Umbilical cord (tissue), 2 donors: ENCODE measurements around the gene BCAS3. TPM values are rescaled to one million over a fixed set of nuclear protein-coding genes. Genes with fewer than 3 reads are reported as not detected.
A peak's percentile ranks its signal among the peaks of the same experiment; 100 is the strongest.
"Not testable (repeated sequence)": the region's sequence is repeated elsewhere in the genome, so short reads cannot be mapped to it uniquely, and the experiment has no call there.

Experiments used
- DNase-seq: peaks from one replicate; pipeline ENCODE4 v3.0.0-alpha.2; 2015; ENCODE audit warnings: low spot score
- total RNA-seq: library from RNA; depleted of rRNA; stranded (reverse); fragments of >200 nt; gene quantifications from one replicate; pipeline ENCODE4 v1.2.3, GENCODE V29; 2014; ENCODE audit warnings: low replicate concordance; ENCODE audit not compliant: insufficient read depth

Gene BCAS3
- total RNA-seq, 1 donor from 2014 or later, result 25.0 TPM

GRCh38 chr17:61416211-61416539, 738.5 kb downstream of the BCAS3 start:
- DNase-seq, result no peak

- peak; percentile 94 for DNase-seq
Observed at GRCh38 chr17:61416540-61417363, 739.1 kb downstream of the BCAS3 start.

GRCh38 chr17:61418449-61418848, 740.8 kb downstream of the BCAS3 start:
- DNase-seq, result no peak

- DNase-seq, result no peak
Observed at GRCh38 chr17:61419496-61420046, 741.9 kb downstream of the BCAS3 start.

GRCh38 chr17:61420052-61420451, 742.4 kb downstream of the BCAS3 start:
- no peak for DNase-seq

GRCh38 chr17:61420745-61421398, 743.2 kb downstream of the BCAS3 start:
- DNase-seq, result no peak

- no peak for DNase-seq
Observed at GRCh38 chr17:61421460-61421859, 743.8 kb downstream of the BCAS3 start.

GRCh38 chr17:61422116-61422799, 744.6 kb downstream of the BCAS3 start:
- no peak for DNase-seq

- DNase-seq, result no peak
Observed at GRCh38 chr17:61422869-61423268, 745.2 kb downstream of the BCAS3 start.

GRCh38 chr17:61423967-61424649, 746.5 kb downstream of the BCAS3 start:
- DNase-seq, result no peak

GRCh38 chr17:61425682-61426481, 748.2 kb downstream of the BCAS3 start:
- no peak for DNase-seq

GRCh38 chr17:61426482-61427304, 749.0 kb downstream of the BCAS3 start:
- no peak for DNase-seq

- no peak for DNase-seq
Observed at GRCh38 chr17:61427567-61427966, 749.9 kb downstream of the BCAS3 start.

- DNase-seq, result no peak
Observed at GRCh38 chr17:61429274-61429673, 751.6 kb downstream of the BCAS3 start.

- DNase-seq, result not testable (repeated sequence)
Observed at GRCh38 chr17:61429831-61430230, 752.2 kb downstream of the BCAS3 start.

GRCh38 chr17:61431594-61432311, 754.1 kb downstream of the BCAS3 start:
- DNase-seq, result no peak

- no peak for DNase-seq
Observed at GRCh38 chr17:61436273-61436672, 758.6 kb downstream of the BCAS3 start.

GRCh38 chr17:61436995-61437704, 759.5 kb downstream of the BCAS3 start:
- DNase-seq, result no peak

GRCh38 chr17:61440697-61441096, 763.0 kb downstream of the BCAS3 start:
- DNase-seq, result no peak
